ENCODE measurements around the gene PKN2.
"Not testable (repeated sequence)": the region's sequence is repeated elsewhere in the genome, so short reads cannot be mapped to it uniquely, and the experiment has no call there.

Gene PKN2

GRCh38 chr1:88873737-88874349 lies 189.8 kb downstream of the PKN2 start:
- DNase-seq (ENCODE audit: low read depth) = peak; percentile 77
- no peak overlapping the region for H3K4me3 ChIP-seq (replicated peaks; ENCODE audit: low read depth, low read length)
- no peak for TF ChIP-seq CTCF (IDR thresholded peaks at IDR 0.05; ENCODE audit: low read length, missing control alignments)

- no peak for TF ChIP-seq CTCF (IDR thresholded peaks at IDR 0.05; ENCODE audit: low read length, missing control alignments)
- DNase-seq (ENCODE audit: low read depth) = no peak
- H3K4me3 ChIP-seq (replicated peaks; ENCODE audit: low read depth, low read length) = no peak overlapping the region
Observed at GRCh38 chr1:88875595-88875994, 191.5 kb downstream of the PKN2 start.

GRCh38 chr1:88876573-88877365 lies 192.7 kb downstream of the PKN2 start:
- no peak for TF ChIP-seq CTCF (IDR thresholded peaks at IDR 0.05; ENCODE audit: low read length, missing control alignments)
- no peak overlapping the region for H3K4me3 ChIP-seq (replicated peaks; ENCODE audit: low read depth, low read length)
- DNase-seq (ENCODE audit: low read depth) = no peak

- no peak overlapping the region for H3K4me3 ChIP-seq (replicated peaks; ENCODE audit: low read depth, low read length)
- TF ChIP-seq CTCF (IDR thresholded peaks at IDR 0.05; ENCODE audit: low read length, missing control alignments) = peak; percentile 41
- DNase-seq (ENCODE audit: low read depth) = peak; percentile 50
Observed at GRCh38 chr1:88877382-88877825, 193.3 kb downstream of the PKN2 start.

- no peak overlapping the region for H3K4me3 ChIP-seq (replicated peaks; ENCODE audit: low read depth, low read length)
- no peak for TF ChIP-seq CTCF (IDR thresholded peaks at IDR 0.05; ENCODE audit: low read length, missing control alignments)
- no peak for DNase-seq (ENCODE audit: low read depth)
Observed at GRCh38 chr1:88877911-88878310, 193.8 kb downstream of the PKN2 start.

GRCh38 chr1:88878731-88879130 lies 194.7 kb downstream of the PKN2 start:
- no peak for TF ChIP-seq CTCF (IDR thresholded peaks at IDR 0.05; ENCODE audit: low read length, missing control alignments)
- H3K4me3 ChIP-seq (replicated peaks; ENCODE audit: low read depth, low read length) = no peak overlapping the region
- no peak for DNase-seq (ENCODE audit: low read depth)

GRCh38 chr1:88880717-88881116 lies 196.6 kb downstream of the PKN2 start:
- not testable (repeated sequence) for H3K4me3 ChIP-seq (replicated peaks; ENCODE audit: low read depth, low read length); DNase-seq (ENCODE audit: low read depth)

All from fibroblast of pulmonary artery (primary cell).